SIG-M5 treated with dmso at 0.1 percent for 504 hours (cell line): ENCODE measurements around the gene ANKRD63.

Experiments used
- DNase-seq: peaks from one replicate; lab custom pipeline; 2025; ENCODE audit not compliant: unreplicated experiment; lab: John Stamatoyannopoulos, UW

ANKRD63 gene

GRCh38 chr15:40243126-40243810 is 39.6 kb downstream of the ANKRD63 start:
- peak; percentile 33 for DNase-seq

- no peak for DNase-seq
Measured at GRCh38 chr15:40242601-40243000, 40.3 kb downstream of the ANKRD63 start.

- no peak for DNase-seq
Measured at GRCh38 chr15:40242213-40242599, 40.7 kb downstream of the ANKRD63 start.

- DNase-seq, result no peak
Measured at GRCh38 chr15:40241269-40242212, 41.3 kb downstream of the ANKRD63 start.

GRCh38 chr15:40240619-40241221 is 42.1 kb downstream of the ANKRD63 start:
- DNase-seq, result no peak

- DNase-seq, result no peak
Measured at GRCh38 chr15:40239693-40240618, 42.9 kb downstream of the ANKRD63 start.

GRCh38 chr15:40239404-40239692 is 43.5 kb downstream of the ANKRD63 start:
- no peak for DNase-seq

- peak; percentile 25 for DNase-seq
Measured at GRCh38 chr15:40238532-40239403, 44.1 kb downstream of the ANKRD63 start, which contains the start of gene PAK6. Gene PAK6, plus strand, starts transcription at chr15:40239063. Its CDS starts 25,723 bp downstream, at chr15:40264786.

- peak; percentile 79 for DNase-seq
Measured at GRCh38 chr15:40235201-40235885, 47.5 kb downstream of the ANKRD63 start.

- no peak for DNase-seq
Measured at GRCh38 chr15:40234783-40235182, 48.1 kb downstream of the ANKRD63 start.

GRCh38 chr15:40233727-40234577 is 48.9 kb downstream of the ANKRD63 start:
- no peak for DNase-seq

GRCh38 chr15:40232625-40233070 is 50.2 kb downstream of the ANKRD63 start:
- DNase-seq, result no peak
